Activated gamma-delta T cell treated with Interleukin-2 at 50 U/mL for 16 hours (primary cell): Measurements from ENCODE around the gene GRID2.

Experiments used
- DNase-seq: peaks from one replicate; pipeline ENCODE4 v3.0.0-alpha.2; 2020

GRID2 gene

GRCh38 chr4:92535599-92535998, 231.8 kb downstream of the GRID2 start:
- DNase-seq: no peak

- no peak for DNase-seq
These were observed 247.8 kb downstream of the GRID2 start for GRCh38 chr4:92551616-92552015.

GRCh38 chr4:92566269-92566668, 262.5 kb downstream of the GRID2 start:
- DNase-seq: no peak

GRCh38 chr4:92580816-92581215, 277.1 kb downstream of the GRID2 start:
- no peak for DNase-seq

GRCh38 chr4:92599044-92599443, 295.3 kb downstream of the GRID2 start:
- DNase-seq: no peak

- no peak for DNase-seq
These were observed 296.9 kb downstream of the GRID2 start for GRCh38 chr4:92600638-92601037.

- no peak for DNase-seq
These were observed 302.5 kb downstream of the GRID2 start for GRCh38 chr4:92606227-92606626.

- no peak for DNase-seq
These were observed 311.3 kb downstream of the GRID2 start for GRCh38 chr4:92615049-92615448.

GRCh38 chr4:92618968-92619367, 315.2 kb downstream of the GRID2 start:
- no peak for DNase-seq

- DNase-seq: no peak
These were observed 325.5 kb downstream of the GRID2 start for GRCh38 chr4:92629302-92629701.

GRCh38 chr4:92634882-92635281, 331.1 kb downstream of the GRID2 start:
- DNase-seq: no peak

- no peak for DNase-seq
These were observed 332.5 kb downstream of the GRID2 start for GRCh38 chr4:92636038-92636806.

GRCh38 chr4:92641409-92641808, 337.6 kb downstream of the GRID2 start:
- no peak for DNase-seq

GRCh38 chr4:92646826-92647225, 343.1 kb downstream of the GRID2 start:
- no peak for DNase-seq

GRCh38 chr4:92651536-92651935, 347.8 kb downstream of the GRID2 start:
- no peak for DNase-seq

- no peak for DNase-seq
These were observed 350.3 kb downstream of the GRID2 start for GRCh38 chr4:92654084-92654483.

- no peak for DNase-seq
These were observed 353.9 kb downstream of the GRID2 start for GRCh38 chr4:92657695-92658094.

- DNase-seq: no peak
These were observed 354.6 kb downstream of the GRID2 start for GRCh38 chr4:92658318-92658717.

- DNase-seq: no peak
These were observed 374.0 kb downstream of the GRID2 start for GRCh38 chr4:92677805-92678204.

GRCh38 chr4:92678292-92678691, 374.5 kb downstream of the GRID2 start:
- DNase-seq: no peak

- DNase-seq: no peak
These were observed 375.4 kb downstream of the GRID2 start for GRCh38 chr4:92679149-92679548.

- DNase-seq: no peak
These were observed 410.9 kb downstream of the GRID2 start for GRCh38 chr4:92714640-92715039.

GRCh38 chr4:92733231-92733630, 429.5 kb downstream of the GRID2 start:
- DNase-seq: no peak

- DNase-seq: no peak
These were observed 431.4 kb downstream of the GRID2 start for GRCh38 chr4:92735025-92735665.

GRCh38 chr4:92760433-92760832, 456.7 kb downstream of the GRID2 start:
- no peak for DNase-seq
